Kidney tubule cell (primary cell): ENCODE results near the gene PIP5K1C.

ENCODE experiments used
- DNase-seq: peaks from one replicate; pipeline ENCODE4 v3.0.0-alpha.2; 2018; ENCODE audit warnings: low spot score

PIP5K1C gene

GRCh38 chr19:3625996-3626472 is 74.2 kb downstream of the PIP5K1C start:
- DNase-seq, result peak; percentile 6

- no peak for DNase-seq
These were observed 76.6 kb downstream of the PIP5K1C start for GRCh38 chr19:3623716-3624115.

- DNase-seq, result no peak
These were observed 78.0 kb downstream of the PIP5K1C start for GRCh38 chr19:3622224-3622623.

- no peak for DNase-seq
These were observed 78.6 kb downstream of the PIP5K1C start for GRCh38 chr19:3621689-3622088.

- no peak for DNase-seq
These were observed 79.3 kb downstream of the PIP5K1C start for GRCh38 chr19:3620817-3621547.

- DNase-seq, result no peak
These were observed 80.0 kb downstream of the PIP5K1C start for GRCh38 chr19:3620145-3620816.

- DNase-seq, result no peak
These were observed 80.6 kb downstream of the PIP5K1C start for GRCh38 chr19:3619631-3620012.

GRCh38 chr19:3618811-3619630 is 81.2 kb downstream of the PIP5K1C start:
- DNase-seq, result no peak

GRCh38 chr19:3618144-3618810 is 82.0 kb downstream of the PIP5K1C start:
- DNase-seq, result peak; percentile 32

- no peak for DNase-seq
These were observed 82.8 kb downstream of the PIP5K1C start for GRCh38 chr19:3617463-3617862.

GRCh38 chr19:3615524-3616135 is 84.6 kb downstream of the PIP5K1C start:
- DNase-seq, result no peak

GRCh38 chr19:3614858-3615505 is 85.3 kb downstream of the PIP5K1C start:
- no peak for DNase-seq

- no peak for DNase-seq
These were observed 86.2 kb downstream of the PIP5K1C start for GRCh38 chr19:3613818-3614661.

GRCh38 chr19:3612901-3613741 is 87.1 kb downstream of the PIP5K1C start:
- no peak for DNase-seq

- DNase-seq, result no peak
These were observed 87.9 kb downstream of the PIP5K1C start for GRCh38 chr19:3612330-3612729.

- DNase-seq, result no peak
These were observed 88.4 kb downstream of the PIP5K1C start for GRCh38 chr19:3611841-3612240.

- no peak for DNase-seq
These were observed 89.2 kb downstream of the PIP5K1C start for GRCh38 chr19:3610745-3611717.
